ENCODE data around the gene KIF26B. TPM values are rescaled to one million over a fixed set of nuclear protein-coding genes. Genes with fewer than 3 reads are reported as not detected.

The KIF26B gene
- total RNA-seq, 4 donors from 2014 or later: 3.6 to 7.0 (median 5.2) TPM

DNA sequence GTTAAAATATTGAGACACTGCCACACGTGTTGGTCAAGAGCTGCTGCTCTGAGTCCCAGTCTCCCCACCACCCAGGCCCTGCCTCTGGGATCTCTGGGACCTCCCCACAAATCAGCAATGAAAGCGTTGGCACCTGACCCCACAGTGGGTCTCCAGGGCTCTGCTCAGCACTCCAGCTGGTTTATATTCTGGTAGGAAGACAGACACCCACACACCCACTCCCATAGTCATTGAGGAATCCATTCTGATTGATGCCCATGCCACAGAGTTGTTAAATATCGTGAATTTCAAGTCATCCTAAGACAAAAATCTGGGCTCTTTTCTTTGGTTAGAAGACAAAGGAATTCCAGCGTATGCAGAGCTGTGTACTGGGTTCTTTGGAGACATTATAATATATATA is 91.6 kb downstream of the KIF26B start:
- H3K27me3 ChIP-seq: no peaks in the 10 kb centered on the region
- TF ChIP-seq POLR2A (IDR thresholded peaks at IDR 0.05) (no peak), POLR2AphosphoS5 (IDR thresholded peaks at IDR 0.05) (no peak), EP300 (IDR thresholded peaks at IDR 0.05) (no peak)
- TF ChIP-seq, protein P1, sequence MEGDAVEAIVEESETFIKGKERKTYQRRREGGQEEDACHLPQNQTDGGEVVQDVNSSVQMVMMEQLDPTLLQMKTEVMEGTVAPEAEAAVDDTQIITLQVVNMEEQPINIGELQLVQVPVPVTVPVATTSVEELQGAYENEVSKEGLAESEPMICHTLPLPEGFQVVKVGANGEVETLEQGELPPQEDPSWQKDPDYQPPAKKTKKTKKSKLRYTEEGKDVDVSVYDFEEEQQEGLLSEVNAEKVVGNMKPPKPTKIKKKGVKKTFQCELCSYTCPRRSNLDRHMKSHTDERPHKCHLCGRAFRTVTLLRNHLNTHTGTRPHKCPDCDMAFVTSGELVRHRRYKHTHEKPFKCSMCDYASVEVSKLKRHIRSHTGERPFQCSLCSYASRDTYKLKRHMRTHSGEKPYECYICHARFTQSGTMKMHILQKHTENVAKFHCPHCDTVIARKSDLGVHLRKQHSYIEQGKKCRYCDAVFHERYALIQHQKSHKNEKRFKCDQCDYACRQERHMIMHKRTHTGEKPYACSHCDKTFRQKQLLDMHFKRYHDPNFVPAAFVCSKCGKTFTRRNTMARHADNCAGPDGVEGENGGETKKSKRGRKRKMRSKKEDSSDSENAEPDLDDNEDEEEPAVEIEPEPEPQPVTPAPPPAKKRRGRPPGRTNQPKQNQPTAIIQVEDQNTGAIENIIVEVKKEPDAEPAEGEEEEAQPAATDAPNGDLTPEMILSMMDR (IDR thresholded peaks at IDR 0.05): no peak
- DNase-seq (ENCODE audit: low spot score in 2 of 2): no peak
- no peaks in the 10 kb centered on the region for H3K4me1 ChIP-seq
- WGBS: 69% methylated on average over 4 of the region's 4 CpGs
- H3K36me3 ChIP-seq: no peaks in the 10 kb centered on the region
- no peak overlapping the region for H3K4me3 ChIP-seq
- H3K27ac ChIP-seq: no peak overlapping the region
- H3K9me3 ChIP-seq: no peaks in the 10 kb centered on the region

DNA sequence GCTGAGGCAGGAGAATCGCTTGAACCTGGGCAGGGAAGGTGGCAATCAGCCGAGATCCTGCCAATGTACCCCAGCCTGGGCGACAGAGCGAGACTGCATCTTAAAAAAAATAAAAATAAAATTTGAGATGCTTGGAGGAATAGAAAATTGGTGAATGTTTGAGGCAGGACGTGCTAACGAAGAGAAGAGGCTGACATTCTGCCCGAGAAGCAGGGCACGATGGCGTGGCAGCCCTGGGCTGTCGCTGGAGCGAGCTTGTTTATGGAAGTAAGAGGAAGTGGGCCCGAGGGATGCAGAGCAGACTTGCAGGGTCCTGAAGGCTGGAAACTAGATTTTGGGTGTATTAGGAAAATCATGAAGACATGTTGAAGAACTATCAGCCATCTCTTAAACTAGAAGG is 92.6 kb downstream of the KIF26B start:
- Histone ChIP-seq H3K9me3 (no peaks in the 10 kb centered on the region), H3K4me3 (no peak overlapping the region), H3K36me3 (no peaks in the 10 kb centered on the region), H3K27ac (no peak overlapping the region), H3K4me1 (no peaks in the 10 kb centered on the region), H3K27me3 (no peaks in the 10 kb centered on the region)
- no peak for DNase-seq (ENCODE audit: low spot score in 2 of 2)
- TF ChIP-seq EP300 (IDR thresholded peaks at IDR 0.05) (no peak), POLR2A (IDR thresholded peaks at IDR 0.05) (no peak), POLR2AphosphoS5 (IDR thresholded peaks at IDR 0.05) (no peak)
- TF ChIP-seq, protein P1 (IDR thresholded peaks at IDR 0.05): no peak
- 95% methylated on average over 12 of the region's 12 CpGs for WGBS

DNA sequence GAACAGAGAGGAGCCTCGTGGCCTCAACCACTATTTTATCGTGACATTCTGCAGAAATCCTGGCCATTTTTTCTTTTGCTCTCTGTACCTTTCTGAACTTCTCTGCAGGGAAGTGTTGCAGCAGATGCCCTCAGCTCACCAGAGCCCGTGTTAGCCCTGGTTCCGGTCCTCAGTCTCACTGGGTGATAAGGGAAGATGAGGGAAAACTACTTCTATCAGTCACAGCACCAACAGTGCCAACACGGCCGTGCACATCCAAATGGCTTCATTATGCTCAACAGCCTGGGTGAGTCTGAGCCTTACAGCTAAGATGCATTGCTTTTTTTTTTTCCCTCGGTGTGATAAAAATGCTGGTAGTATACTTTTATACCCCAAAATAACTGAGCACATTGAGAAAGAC is 93.0 kb downstream of the KIF26B start:
- no peak overlapping the region for H3K27ac ChIP-seq
- H3K9me3 ChIP-seq: no peaks in the 10 kb centered on the region
- H3K4me3 ChIP-seq: no peak overlapping the region
- H3K36me3 ChIP-seq: no peaks in the 10 kb centered on the region
- no peaks in the 10 kb centered on the region for H3K27me3 ChIP-seq
- 81% methylated on average over 7 of the region's 7 CpGs for WGBS
- DNase-seq (ENCODE audit: low spot score in 2 of 2): no peak
- H3K4me1 ChIP-seq: no peaks in the 10 kb centered on the region
- TF ChIP-seq EP300 (IDR thresholded peaks at IDR 0.05) (no peak), POLR2A (IDR thresholded peaks at IDR 0.05) (no peak), POLR2AphosphoS5 (IDR thresholded peaks at IDR 0.05) (no peak)
- TF ChIP-seq, protein P1 (IDR thresholded peaks at IDR 0.05): no peak

DNA sequence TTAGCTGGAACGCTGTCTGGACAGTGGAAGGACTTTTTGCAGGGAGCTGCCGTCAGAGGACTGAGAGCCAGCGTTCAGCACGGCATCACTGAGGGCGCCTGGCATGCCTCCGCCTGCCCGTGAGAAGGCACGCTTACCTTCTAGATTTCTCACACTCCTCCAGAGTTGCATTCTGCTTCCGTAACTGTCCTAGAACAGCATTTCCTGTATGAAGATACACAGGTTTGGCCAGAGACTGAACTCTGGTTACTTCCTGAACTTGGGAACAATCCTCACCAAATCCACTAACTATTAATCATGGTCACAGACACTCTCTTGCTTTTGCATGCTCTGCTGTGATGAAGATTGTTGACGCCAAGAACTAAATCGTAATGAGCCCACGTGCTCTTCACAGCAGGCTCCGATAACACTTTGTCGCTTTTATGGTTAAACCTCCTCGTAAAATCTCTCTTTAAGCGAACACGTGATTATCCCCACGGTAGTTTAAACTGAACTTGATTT is 93.5 kb downstream of the KIF26B start:
- no peak overlapping the region for H3K27ac ChIP-seq
- H3K4me1 ChIP-seq: no peaks in the 10 kb centered on the region
- no peak overlapping the region for H3K4me3 ChIP-seq
- 71% methylated on average over 18 of the region's 18 CpGs for WGBS
- no peak for DNase-seq (ENCODE audit: low spot score in 2 of 2)
- no peaks in the 10 kb centered on the region for H3K9me3 ChIP-seq
- no peaks in the 10 kb centered on the region for H3K27me3 ChIP-seq
- H3K36me3 ChIP-seq: no peaks in the 10 kb centered on the region
- TF ChIP-seq EP300 (IDR thresholded peaks at IDR 0.05) (no peak), POLR2AphosphoS5 (IDR thresholded peaks at IDR 0.05) (no peak), POLR2A (IDR thresholded peaks at IDR 0.05) (no peak)
- TF ChIP-seq, protein P1 (IDR thresholded peaks at IDR 0.05): no peak

DNA sequence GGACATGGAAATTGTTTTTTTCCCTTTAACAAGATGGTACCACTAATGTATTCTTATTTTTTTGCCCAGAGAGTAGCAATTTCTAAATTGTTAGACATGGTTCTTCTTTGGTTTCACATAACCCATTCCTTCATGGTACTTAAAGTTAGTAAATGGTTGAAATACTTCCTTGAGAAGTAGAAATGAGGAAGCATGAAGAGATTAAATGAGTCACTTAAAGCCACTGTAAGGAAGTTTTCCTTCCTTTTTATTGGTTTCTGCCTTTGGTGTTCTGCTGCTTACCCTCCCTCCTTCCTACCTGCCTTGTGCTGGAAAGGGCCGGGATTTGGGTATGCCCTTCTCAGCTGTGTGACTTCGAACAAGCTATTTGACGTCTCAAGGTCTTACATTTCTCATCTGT is 101.0 kb downstream of the KIF26B start:
- 92% methylated on average over 3 of the region's 3 CpGs for WGBS
- no peak overlapping the region for H3K4me3 ChIP-seq
- H3K36me3 ChIP-seq: no peaks in the 10 kb centered on the region
- H3K27ac ChIP-seq: no peak overlapping the region
- H3K9me3 ChIP-seq: no peaks in the 10 kb centered on the region
- no peaks in the 10 kb centered on the region for H3K27me3 ChIP-seq
- TF ChIP-seq, protein P1 (IDR thresholded peaks at IDR 0.05): no peak
- no peak for TF ChIP-seq EP300 (IDR thresholded peaks at IDR 0.05)
- TF ChIP-seq POLR2A (IDR thresholded peaks at IDR 0.05): no peak
- no peak for TF ChIP-seq POLR2AphosphoS5 (IDR thresholded peaks at IDR 0.05)
- H3K4me1 ChIP-seq: peaks cover 6% of the 10 kb centered on the region
- no peak for DNase-seq (ENCODE audit: low spot score in 2 of 2)

Data from suprapubic skin (tissue), 4 donors.